ENCODE results near the gene BET1L. TPM values are rescaled to one million over a fixed set of nuclear protein-coding genes. Genes with fewer than 3 reads are reported as not detected.

The BET1L gene, protein sequence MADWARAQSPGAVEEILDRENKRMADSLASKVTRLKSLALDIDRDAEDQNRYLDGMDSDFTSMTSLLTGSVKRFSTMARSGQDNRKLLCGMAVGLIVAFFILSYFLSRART
- total RNA-seq (2021) (22.2 and 26.2 TPM in 2 replicates), Bru-seq, nascent RNA (percentile 39 among the genes with signal in this experiment), BruChase-seq, experiment 1, labeled RNA remaining after a 2-hour chase (percentile 47 among the genes with signal in this experiment), BruChase-seq, experiment 2, labeled RNA remaining after a 6-hour chase (percentile 46 among the genes with signal in this experiment)
- long read RNA-seq, transcript BET1L-203 (4 exons, 2,819 nt) = major isoform, 20 of 40 reads
- long read RNA-seq, partial matches to known transcripts = 1 of 40 reads
- long read RNA-seq, other reads (novel, unspliced or antisense) = 18 of 40 reads

DNA sequence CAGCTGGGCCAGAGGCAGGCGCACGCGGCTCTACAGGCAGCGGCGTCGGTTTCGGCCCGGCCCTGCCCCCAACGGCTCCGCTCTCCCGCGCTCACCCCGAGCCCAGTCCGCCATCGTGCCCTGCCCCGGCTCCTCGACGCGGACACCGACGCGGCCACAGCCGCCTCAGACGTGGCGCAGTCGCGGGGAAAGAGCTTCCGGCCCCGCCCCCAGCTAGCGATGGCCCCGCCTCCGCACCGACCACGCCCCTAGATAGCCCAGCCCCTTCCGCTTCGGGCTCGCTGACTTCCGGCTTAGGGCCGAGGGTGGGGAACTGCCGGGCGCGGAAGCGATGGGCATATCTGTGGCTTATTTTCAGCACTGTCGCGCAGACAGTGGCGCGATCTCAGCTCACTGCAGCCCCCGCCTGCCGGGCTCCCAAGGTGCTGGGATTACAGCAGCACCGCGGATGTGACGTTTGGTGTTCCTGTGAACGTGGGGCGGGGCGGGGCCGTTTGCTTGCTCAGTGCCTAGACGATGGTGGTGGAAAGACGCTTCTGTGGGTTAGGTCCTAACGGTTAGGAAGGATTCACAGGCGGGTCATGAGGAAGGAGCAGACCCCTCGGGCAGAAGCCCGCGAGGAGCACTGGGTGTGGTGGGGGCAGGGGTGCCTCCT, at the start of gene BET1L, which contains the start of gene RIC8A:
Gene BET1L, minus strand, starts transcription at position 192 of the 655 bp plus-strand sequence. Its CDS starts 78 bp downstream, at position 114.
Gene RIC8A, plus strand, starts transcription at position 501 of the 655 bp plus-strand sequence. CDS start 1,147 bp downstream, outside the sequence.
- Histone ChIP-seq H3K9me3 (ENCODE audit: low read depth, low read length, poor library complexity, severe bottlenecking) (no peaks in the 10 kb centered on the region), H3K27ac (ENCODE audit: low read depth, low read length, poor library complexity, severe bottlenecking) (peak within 1 kb of the TSS; percentile 98), H3K27me3 (replicated peaks; ENCODE audit: insufficient read depth, low read depth, low read length, poor library complexity) (no peaks in the 10 kb centered on the region), H3K36me3 (ENCODE audit: insufficient read depth, low read length, poor library complexity, severe bottlenecking) (peaks cover 32% of the 10 kb centered on the region), H3K4me3 (ENCODE audit: low read depth, low read length, poor library complexity, severe bottlenecking) (peak within 1 kb of the TSS; percentile 69), H3K4me1 (ENCODE audit: insufficient read depth, low read length, poor library complexity, severe bottlenecking) (peaks cover 13% of the 10 kb centered on the region)
- no TSS peak for BruUV-seq (replicated peaks)
- ChIA-PET POLR2A (ENCODE audit: low non-redundant PET) (no interaction called here), CTCF (interaction anchor here (0.7 kb wide), 1 partner anchor 9 kb away, joined by 3 read pairs; no protein-coding TSS in a partner anchor)
- intact Hi-C loops (cut with micrococcal nuclease; ENCODE audit: unreplicated experiment) = loop anchor here (5.0 to 10.0 kb wide), 2 partner anchors 150 to 237 kb away; partner anchors contain the start of gene ANO9
- TF ChIP-seq CTCF (conservative IDR thresholded peaks at IDR 0.05; ENCODE audit: low read depth, low read length) = no peak
- no peak for TF ChIP-seq EZH2 (IDR thresholded peaks at IDR 0.05; ENCODE audit: borderline replicate concordance, low read depth, low read length, poor library complexity, severe bottlenecking)
- DNase-seq (ENCODE audit: low spot score) = peak; percentile 98

GRCh38 chr11:255816-256215, 48.6 kb upstream of the BET1L start:
- no peak overlapping the region for H3K4me3 ChIP-seq (ENCODE audit: low read depth, low read length, poor library complexity, severe bottlenecking)
- BruUV-seq (replicated peaks) = no TSS peak
- POLR2A ChIA-PET (ENCODE audit: low non-redundant PET) = no interaction called here

More at GRCh38 chr11:255816-256215, 48.6 kb upstream of the BET1L start:
- peaks cover 21% of the 10 kb centered on the region for H3K36me3 ChIP-seq (ENCODE audit: insufficient read depth, low read length, poor library complexity, severe bottlenecking)
- DNase-seq (ENCODE audit: low spot score) = no peak
- H3K27ac ChIP-seq (ENCODE audit: low read depth, low read length, poor library complexity, severe bottlenecking) = no peak overlapping the region
- intact Hi-C loops (cut with micrococcal nuclease; ENCODE audit: unreplicated experiment) = loop anchor here (10.0 kb wide), 1 partner anchor 99 kb away; no protein-coding TSS in a partner anchor
- no peaks in the 10 kb centered on the region for H3K9me3 ChIP-seq (ENCODE audit: low read depth, low read length, poor library complexity, severe bottlenecking)
- H3K4me1 ChIP-seq (ENCODE audit: insufficient read depth, low read length, poor library complexity, severe bottlenecking) = no peaks in the 10 kb centered on the region
- TF ChIP-seq CTCF (conservative IDR thresholded peaks at IDR 0.05; ENCODE audit: low read depth, low read length) (no peak), EZH2 (IDR thresholded peaks at IDR 0.05; ENCODE audit: borderline replicate concordance, low read depth, low read length, poor library complexity, severe bottlenecking) (no peak)
- H3K27me3 ChIP-seq (replicated peaks; ENCODE audit: insufficient read depth, low read depth, low read length, poor library complexity) = no peaks in the 10 kb centered on the region
- CTCF ChIA-PET = no interaction called here
